K562 (cell line): ENCODE results near the gene NADSYN1. TPM values are rescaled to one million over a fixed set of nuclear protein-coding genes. Genes with fewer than 3 reads are reported as not detected.

Source experiments
- ATAC-seq: fragments of 200-7000 bp; cut with Tn5 transposase; 3 replicates; pipeline ENCODE4 v1.9.1; 2020; ENCODE audit warnings: moderate library complexity
- BruUV-seq: library from RNA; stranded (reverse); fragments of 400-500 nt; replicated peaks from 2 replicates; lab custom pipeline; 2021; lab: Mats Ljungman, UMichigan
- CTCF ChIA-PET: fragments of 300-600 bp; formaldehyde crosslinking; extraction: SDS; loops from one replicate; lab custom pipeline; 2021; ENCODE audit warnings: low intra/inter-chr PET ratio; lab: Yijun Ruan, JAX
- POLR2A ChIA-PET: fragments of 300-600, 350-650 bp; sonication (Branson Sonifier 250); formaldehyde crosslinking; extraction: SDS; loops from one replicate; lab custom pipeline; 2021; ENCODE audit warnings: antibody characterized with exemption, inconsistent platforms; lab: Yijun Ruan, JAX
- DNase-seq, 4 experiments: peaks; one replicate each; pipeline versions ENCODE4 v3.0.0 to v3.0.0-alpha.2; 2011 to 2018; ENCODE audit warnings: low spot score in 3 of 4, mixed read lengths in 3 of 4; ENCODE audit errors: extremely low read depth in 1 of 4
- FAIRE-seq: peaks from 2 replicates; lab custom pipeline; 2011; peaks lifted over from hg19 to GRCh38; lab: Jason Lieb, UNC
- H2AFZ ChIP-seq: 2 replicates; pipeline ENCODE4 v1.6.0; 2011; ENCODE audit warnings: low read depth, low read length, control low read depth, inconsistent platforms
- H3K27ac ChIP-seq: fragments of 200-600 bp; 3 replicates; pipeline ENCODE4 v1.8.0; 2011; ENCODE audit warnings: low read depth, mild to moderate bottlenecking, control low read depth, inconsistent platforms, low read length, moderate library complexity, mixed read lengths; ENCODE audit errors: extremely low read depth
- H3K27me3 ChIP-seq, 2 experiments: fragments of 300-600 bp in 1 of 2; 2 replicates in 1 of 2; 3 replicates in 1 of 2; pipeline versions ENCODE4 v1.6.0 to v1.8.0; 2011; ENCODE audit warnings: inconsistent platforms in 2 of 2, low read length in 2 of 2, mild to moderate bottlenecking in 1 of 2, mixed read lengths in 1 of 2, moderate library complexity in 1 of 2; ENCODE audit not compliant: control insufficient read depth in 2 of 2, insufficient read depth in 2 of 2
- H3K36me3 ChIP-seq: fragments of 300-600 bp; 3 replicates; pipeline ENCODE4 v1.8.0; 2011; ENCODE audit warnings: mild to moderate bottlenecking, low read length, inconsistent platforms; ENCODE audit not compliant: control insufficient read depth, insufficient read depth
- H3K4me1 ChIP-seq, 2 experiments: fragments of 200-600 bp in 1 of 2; replicated peaks in 1 of 2; 2 replicates in 1 of 2; 3 replicates in 1 of 2; pipeline versions ENCODE4 v1.5.1 to v1.8.0; 2011; ENCODE audit warnings: inconsistent platforms in 2 of 2, low read length in 2 of 2, mild to moderate bottlenecking in 1 of 2, mixed read lengths in 1 of 2, moderate library complexity in 1 of 2; ENCODE audit not compliant: control insufficient read depth in 2 of 2, insufficient read depth in 2 of 2
- H3K4me2 ChIP-seq: 2 replicates; pipeline ENCODE4 v1.6.1; 2011; ENCODE audit warnings: low read length, control low read depth, inconsistent platforms, mixed read lengths; ENCODE audit not compliant: insufficient read depth
- H3K4me3 ChIP-seq: fragments of 200-600 bp; sonication (generic), shearing (Covaris generic); 2 replicates; pipeline ENCODE4 v1.5.1; 2016; ENCODE audit warnings: control low read depth, inconsistent platforms
- H3K79me2 ChIP-seq: fragments of 200-600 bp; 3 replicates; pipeline ENCODE4 v1.8.0; 2011; ENCODE audit warnings: low read length, inconsistent platforms; ENCODE audit not compliant: control insufficient read depth, insufficient read depth
- H3K9ac ChIP-seq, 2 experiments: 2 replicates each; pipeline versions ENCODE4 v1.6.0 to v1.6.1; 2011; ENCODE audit warnings: low read depth in 2 of 2, low read length in 2 of 2, control low read depth in 1 of 2, inconsistent platforms in 1 of 2, mild to moderate bottlenecking in 1 of 2, mixed read lengths in 1 of 2; ENCODE audit not compliant: insufficient read depth in 1 of 2
- H3K9me1 ChIP-seq: one replicate; pipeline ENCODE4 v1.6.0; 2011; ENCODE audit warnings: inconsistent platforms, mild to moderate bottlenecking, low read length, moderate library complexity; ENCODE audit not compliant: control insufficient read depth, insufficient read depth
- H3K9me3 ChIP-seq: replicated peaks from 2 replicates; pipeline ENCODE4 v1.5.1; 2011; ENCODE audit warnings: low read depth, low read length, inconsistent platforms; ENCODE audit not compliant: control insufficient read depth, insufficient read depth
- H4K20me1 ChIP-seq: replicated peaks from 2 replicates; pipeline ENCODE4 v1.6.1; 2011; ENCODE audit warnings: low read length, inconsistent platforms, mixed read lengths; ENCODE audit not compliant: control insufficient read depth, insufficient read depth
- ATF7 ChIP-seq: fragments of 450-650 bp; IDR thresholded peaks from 2 replicates; pipeline ENCODE4 v1.7.1; 2014; ENCODE audit warnings: mild to moderate bottlenecking, moderate library complexity
- CBFA2T3 ChIP-seq: fragments of 450-650 bp; IDR thresholded peaks from 2 replicates; pipeline ENCODE4 v1.6.1; 2017
- ELF1 ChIP-seq: fragments of 200-800 bp; sonication (Bioruptor generic); IDR thresholded peaks from 2 replicates; pipeline ENCODE4 v1.6.1; 2016; ENCODE audit warnings: missing genetic modification characterization, missing compliant biosample characterization
- KLF1 ChIP-seq: fragments of 450-650 bp; IDR thresholded peaks from 2 replicates; pipeline ENCODE4 v1.6.1; 2016; ENCODE audit warnings: missing genetic modification characterization, missing compliant biosample characterization
- MEIS2 ChIP-seq: fragments of 450-650 bp; IDR thresholded peaks from 2 replicates; pipeline ENCODE4 v1.6.1; 2014; ENCODE audit warnings: mild to moderate bottlenecking; ENCODE audit not compliant: partially characterized antibody
- MXI1 ChIP-seq: IDR thresholded peaks from 2 replicates; pipeline ENCODE4 v1.6.1; 2011; ENCODE audit warnings: low read depth, mild to moderate bottlenecking, improper control_type of control experiment, low read length
- TRIM28 ChIP-seq: fragments of 450-650 bp; IDR thresholded peaks from 2 replicates; pipeline ENCODE4 v1.6.1; 2017
- ZKSCAN1 ChIP-seq: fragments of 150-350 bp; IDR thresholded peaks from 2 replicates; pipeline ENCODE4 v1.6.1; 2016; ENCODE audit warnings: low read depth, low read length
- ZNF384 ChIP-seq: IDR thresholded peaks from 2 replicates; pipeline ENCODE4 v1.6.1; 2012; ENCODE audit warnings: low read depth, low read length, improper control_type of control experiment
- ZNF449 ChIP-seq: fragments of 250-450 bp; sonication (Bioruptor Pico); IDR thresholded peaks from 2 replicates; pipeline ENCODE4 v1.8.0; 2022; ENCODE audit warnings: moderate library complexity, mild to moderate bottlenecking, inconsistent platforms
- WGBS: fragments of 100-300 bp; shearing (Covaris generic); methylation state at CpG from one replicate; pipeline ENCODE4 v1.1.6; 2016; ENCODE audit warnings: low coverage, mixed read lengths; ENCODE audit not compliant: insufficient coverage; ENCODE audit errors: missing lambda C conversion rate; 5-methylcytosine and 5-hydroxymethylcytosine counted together
- in situ Hi-C: fragments of 300-500 bp; cut with MboI; formaldehyde crosslinking; loops from 4 replicates; pipeline ENCODE4 v1.15.0; 2018; ENCODE audit warnings: inconsistent platforms, mixed read lengths
- intact Hi-C: fragments of 100-400 bp; cut with micrococcal nuclease; formaldehyde crosslinking; loops from 2 replicates; pipeline ENCODE4 v1.14.2; 2022
- polyA plus RNA-seq, 8 experiments: library from polyadenylated mRNA; depleted of rRNA in 4 of 8; stranded (reverse) in 5 of 8; unstranded in 3 of 8; fragments of >200 nt; fragmentation: Nextera tagmentation in 2 of 8; fragmentation: Illumina TruSeq in 1 of 8; extraction: Ambion mirVana in 2 of 8; extraction: Trizol in 1 of 8; gene quantifications; 2 replicates each; pipeline versions ENCODE4 v1.2.1 to v1.2.3, GENCODE V29; 2011 to 2014; ENCODE audit warnings: inconsistent platforms in 1 of 8, missing spikeins in 1 of 8
- total RNA-seq, 7 experiments: library from RNA; depleted of rRNA in 6 of 7; stranded (reverse); fragments of >200 nt in 6 of 7; fragmentation: Illumina TruSeq in 2 of 7; extraction: Trizol in 2 of 7; gene quantifications; 2 replicates each; pipeline versions ENCODE4 v1.2.1 to v1.2.3, GENCODE V29; 2011 to 2021; ENCODE audit warnings: low replicate concordance in 1 of 7
- TF ChIP-seq, protein P1 (sequence below), 2 experiments: IDR thresholded peaks; 2 replicates each; pipeline ENCODE4 v1.6.1; 2012; ENCODE audit warnings: improper control_type of control experiment in 2 of 2, low read depth in 2 of 2, low read length in 2 of 2, borderline replicate concordance in 1 of 2
- TF ChIP-seq, protein P2 (sequence below), 3 experiments: fragments of 200-800 bp in 1 of 3; sonication (Bioruptor generic) in 1 of 3; sonication (generic) in 1 of 3; formaldehyde crosslinking in 1 of 3; IDR thresholded peaks; 2 replicates each; pipeline versions ENCODE4 v1.6.1 to v1.8.0; 2016 to 2022; ENCODE audit warnings: mild to moderate bottlenecking in 2 of 3, missing compliant biosample characterization in 2 of 3, missing genetic modification characterization in 2 of 3, missing genetic modification reagents in 1 of 3
- TF ChIP-seq, protein P3 (sequence below), 2 experiments: IDR thresholded peaks in 1 of 2; conservative IDR thresholded peaks in 1 of 2; 2 replicates each; pipeline ENCODE4 v1.6.1; 2016; ENCODE audit warnings: low read depth in 2 of 2, mild to moderate bottlenecking in 1 of 2, missing compliant biosample characterization in 1 of 2, missing genetic modification characterization in 1 of 2, moderate library complexity in 1 of 2

Gene NADSYN1
- total and polyA plus RNA-seq, 9 of the 15 experiments (the other 6 are each of a cell fraction or from before 2014, with no cell fraction given) = 12.7 to 57.3 (median 42.1) TPM

GRCh38 chr11:71449596-71449995 lies 3.4 kb upstream of the NADSYN1 start:
- DNase-seq (peak in 2 of 4 experiments; percentile 27 to 56), FAIRE-seq (peak; percentile 62), ATAC-seq (no peak)
- peaks cover 35% of the 10 kb centered on the region for H3K36me3 ChIP-seq
- H3K9me1 ChIP-seq = no peaks in the 10 kb centered on the region
- in situ Hi-C loops (no loop called here), intact Hi-C loops (loop anchor here (10.0 kb wide), 1 partner anchor 85 kb away; the partner anchor contains the start of gene KRTAP5-8)
- H3K27ac ChIP-seq = peak overlapping the region; percentile 63
- CTCF ChIA-PET = no interaction called here
- peak overlapping the region; percentile 91 for H2AFZ ChIP-seq
- H3K4me3 ChIP-seq = peak overlapping the region; percentile 67
- POLR2A ChIA-PET = interaction anchor here (0.6 to 3.2 kb wide), 3 partner anchors 10 to 931 kb away, joined by 3 to 26 read pairs (median 4); no protein-coding TSS in a partner anchor
- no peaks in the 10 kb centered on the region for H3K27me3 ChIP-seq
- H3K9me3 ChIP-seq = 0 out of 2 replicates have a peak, but pooled peaks cover 3% of the 10 kb centered on the region
- H3K4me1 ChIP-seq = peaks cover 12 to 43% of the 10 kb centered on the region in 2 experiments; a peak in 4 of 5 replicates
- no TSS peak for BruUV-seq
- no peak for TF ChIP-seq ELF1 (tag)
- 0 out of 2 replicates have a peak, but pooled peaks have one; percentile 12 for TF ChIP-seq ATF7
- TF ChIP-seq, protein P1, sequence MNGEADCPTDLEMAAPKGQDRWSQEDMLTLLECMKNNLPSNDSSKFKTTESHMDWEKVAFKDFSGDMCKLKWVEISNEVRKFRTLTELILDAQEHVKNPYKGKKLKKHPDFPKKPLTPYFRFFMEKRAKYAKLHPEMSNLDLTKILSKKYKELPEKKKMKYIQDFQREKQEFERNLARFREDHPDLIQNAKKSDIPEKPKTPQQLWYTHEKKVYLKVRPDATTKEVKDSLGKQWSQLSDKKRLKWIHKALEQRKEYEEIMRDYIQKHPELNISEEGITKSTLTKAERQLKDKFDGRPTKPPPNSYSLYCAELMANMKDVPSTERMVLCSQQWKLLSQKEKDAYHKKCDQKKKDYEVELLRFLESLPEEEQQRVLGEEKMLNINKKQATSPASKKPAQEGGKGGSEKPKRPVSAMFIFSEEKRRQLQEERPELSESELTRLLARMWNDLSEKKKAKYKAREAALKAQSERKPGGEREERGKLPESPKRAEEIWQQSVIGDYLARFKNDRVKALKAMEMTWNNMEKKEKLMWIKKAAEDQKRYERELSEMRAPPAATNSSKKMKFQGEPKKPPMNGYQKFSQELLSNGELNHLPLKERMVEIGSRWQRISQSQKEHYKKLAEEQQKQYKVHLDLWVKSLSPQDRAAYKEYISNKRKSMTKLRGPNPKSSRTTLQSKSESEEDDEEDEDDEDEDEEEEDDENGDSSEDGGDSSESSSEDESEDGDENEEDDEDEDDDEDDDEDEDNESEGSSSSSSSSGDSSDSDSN (IDR thresholded peaks at IDR 0.05; ENCODE audit: borderline replicate concordance in 1 of 2, low read depth in 2 of 2, low read length in 2 of 2) = 0 out of 4 replicates have a peak, but pooled peaks of 1 of the 2 experiments have one; percentile 12
- TF ChIP-seq, protein P2, sequence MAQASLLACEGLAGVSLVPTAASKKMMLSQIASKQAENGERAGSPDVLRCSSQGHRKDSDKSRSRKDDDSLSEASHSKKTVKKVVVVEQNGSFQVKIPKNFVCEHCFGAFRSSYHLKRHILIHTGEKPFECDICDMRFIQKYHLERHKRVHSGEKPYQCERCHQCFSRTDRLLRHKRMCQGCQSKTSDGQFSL (CRISPR knock-in tag; IDR thresholded peaks at IDR 0.05) = peak; percentile 74; the same call in 1 of the 2 replicates
- TF ChIP-seq, protein P2 (tag; IDR thresholded peaks at IDR 0.05) = peak in 1 of 2 experiments; percentile 69; a peak in 2 of 4 replicates
- TF ChIP-seq TRIM28 = 0 out of 2 replicates have a peak, but pooled peaks have one; percentile 18
- peak; percentile 20; the same call in 1 of the 2 replicates for TF ChIP-seq MXI1
- 0 out of 2 replicates have a peak, but pooled peaks have one; percentile 11 for TF ChIP-seq ZNF384
- no peak for TF ChIP-seq KLF1 (tag)
- no peak for TF ChIP-seq ZNF449
- TF ChIP-seq MEIS2 = peak; percentile 67
- peak; percentile 34; the same call in 1 of the 2 replicates for TF ChIP-seq CBFA2T3
- 0 out of 2 replicates have a peak, but pooled peaks have one; percentile 17 for TF ChIP-seq ZKSCAN1
- TF ChIP-seq, protein P3, sequence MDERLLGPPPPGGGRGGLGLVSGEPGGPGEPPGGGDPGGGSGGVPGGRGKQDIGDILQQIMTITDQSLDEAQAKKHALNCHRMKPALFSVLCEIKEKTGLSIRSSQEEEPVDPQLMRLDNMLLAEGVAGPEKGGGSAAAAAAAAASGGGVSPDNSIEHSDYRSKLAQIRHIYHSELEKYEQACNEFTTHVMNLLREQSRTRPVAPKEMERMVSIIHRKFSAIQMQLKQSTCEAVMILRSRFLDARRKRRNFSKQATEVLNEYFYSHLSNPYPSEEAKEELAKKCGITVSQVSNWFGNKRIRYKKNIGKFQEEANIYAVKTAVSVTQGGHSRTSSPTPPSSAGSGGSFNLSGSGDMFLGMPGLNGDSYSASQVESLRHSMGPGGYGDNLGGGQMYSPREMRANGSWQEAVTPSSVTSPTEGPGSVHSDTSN (CRISPR knock-in tag; IDR thresholded peaks at IDR 0.05; ENCODE audit: low read depth) = no peak
- TF ChIP-seq, protein P3 (tag; conservative IDR thresholded peaks at IDR 0.05; ENCODE audit: low read depth) = 0 out of 2 replicates have a peak, but pooled peaks have one; percentile 15
- H3K4me2 ChIP-seq = peak overlapping the region; percentile 95
- H3K79me2 ChIP-seq = peaks cover 87% of the 10 kb centered on the region
- 2% methylated on average over 6 of the region's 6 CpGs for WGBS
- no peaks in the 10 kb centered on the region for H4K20me1 ChIP-seq
- peak overlapping the region; percentile 77 to 80; a peak in 3 of 4 replicates for H3K9ac ChIP-seq
